Activated naive CD4-positive, alpha-beta T cell treated with anti-CD3 and anti-CD28 coated beads, Interleukin-2, amount 50 U/mL, for 72 hours (primary cell): ENCODE measurements around the gene HOGA1. TPM values are rescaled to one million over a fixed set of nuclear protein-coding genes. Genes with fewer than 3 reads are reported as not detected.
"Not testable (repeated sequence)": the region's sequence is repeated elsewhere in the genome, so short reads cannot be mapped to it uniquely, and the experiment has no call there.

ENCODE experiments used
- ATAC-seq, 2 donors: fragments of 150-1000 bp; cut with Tn5 transposase; 2 replicates each; pipeline ENCODE4 v1.10.0; 2021; ENCODE audit warnings: mild to moderate bottlenecking in 2 of 2, moderate library complexity in 2 of 2
- DNase-seq, 2 donors: peaks; one replicate each; pipeline ENCODE4 v3.0.0; 2021 to 2022; ENCODE audit warnings: low spot score in 2 of 2
- H3K27ac Mint-ChIP-seq, 2 donors: one replicate each; pipeline ENCODE4 v1.8.0; 2022; ENCODE audit warnings: mild to moderate bottlenecking in 2 of 2, mixed read lengths in 2 of 2
- H3K36me3 Mint-ChIP-seq, 2 donors: one replicate each; pipeline ENCODE4 v1.8.0; 2022; ENCODE audit warnings: mixed read lengths in 2 of 2
- H3K9me3 Mint-ChIP-seq, 2 donors: one replicate each; pipeline ENCODE4 v1.8.0; 2022; ENCODE audit warnings: mixed read lengths in 2 of 2
- total RNA-seq, 2 donors: library from RNA; stranded (reverse); gene quantifications; one replicate each; pipeline ENCODE4 v1.2.3, GENCODE V29; 2022

HOGA1 gene
- total RNA-seq, 2 donors from 2014 or later, result not detected

DNA sequence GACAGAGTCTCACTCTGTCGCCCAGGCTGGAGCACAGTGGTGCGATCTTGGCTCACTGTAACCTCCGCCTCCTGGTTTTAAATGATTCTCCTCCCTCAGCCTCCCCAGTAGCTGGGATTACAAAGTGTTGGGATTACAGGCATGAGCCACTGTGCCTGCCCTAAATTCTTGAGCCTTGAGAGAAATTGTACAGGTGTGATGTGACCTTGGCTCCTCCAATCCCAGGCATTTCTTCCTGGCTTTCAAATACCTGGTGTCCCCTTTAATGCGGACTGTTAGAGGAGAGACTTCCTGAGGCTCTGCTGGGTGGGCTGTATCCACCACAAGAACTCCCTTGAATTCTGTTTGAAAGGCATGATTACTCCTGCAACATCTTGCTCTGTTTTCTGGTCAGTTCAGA is 34.1 kb downstream of the HOGA1 start:
- ATAC-seq (no peak), DNase-seq (no peak)
- Mint-ChIP-seq H3K9me3 (no peaks in the 10 kb centered on the region), H3K36me3 (no peaks in the 10 kb centered on the region), H3K27ac (peak overlapping the region in 1 of 2 donors; percentile 75)

GRCh38 chr10:97618733-97619132 is 34.5 kb downstream of the HOGA1 start:
- no peak for ATAC-seq
- no peak overlapping the region for H3K27ac Mint-ChIP-seq

DNA sequence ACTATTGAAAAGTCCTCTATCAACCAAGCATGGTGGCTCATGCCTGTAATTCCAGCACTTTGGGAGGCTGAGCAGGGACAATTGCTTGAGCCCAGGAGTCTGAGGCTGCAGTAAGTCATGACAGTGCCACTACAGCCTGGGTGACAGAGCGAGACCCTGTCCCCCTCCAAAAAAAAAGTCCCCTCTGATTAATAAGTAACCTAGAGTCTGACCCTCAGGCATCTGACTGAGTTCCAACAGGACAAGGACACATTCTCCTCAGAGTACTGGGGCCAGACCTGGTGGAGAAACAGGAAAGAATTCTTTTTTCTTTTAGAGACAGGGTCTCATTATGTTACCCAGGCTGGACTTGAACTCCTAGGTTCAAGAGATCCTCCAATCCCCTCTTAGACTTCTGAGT is 39.1 kb downstream of the HOGA1 start:
- DNase-seq, result no peak
- H3K36me3 Mint-ChIP-seq, result no peaks in the 10 kb centered on the region
- no peak overlapping the region for H3K27ac Mint-ChIP-seq
- no peak for ATAC-seq
- H3K9me3 Mint-ChIP-seq, result no peaks in the 10 kb centered on the region

More at GRCh38 chr10:97618733-97619132, 34.5 kb downstream of the HOGA1 start:
- Mint-ChIP-seq H3K36me3 (no peaks in the 10 kb centered on the region), H3K9me3 (no peaks in the 10 kb centered on the region)
- DNase-seq, result no peak

DNA sequence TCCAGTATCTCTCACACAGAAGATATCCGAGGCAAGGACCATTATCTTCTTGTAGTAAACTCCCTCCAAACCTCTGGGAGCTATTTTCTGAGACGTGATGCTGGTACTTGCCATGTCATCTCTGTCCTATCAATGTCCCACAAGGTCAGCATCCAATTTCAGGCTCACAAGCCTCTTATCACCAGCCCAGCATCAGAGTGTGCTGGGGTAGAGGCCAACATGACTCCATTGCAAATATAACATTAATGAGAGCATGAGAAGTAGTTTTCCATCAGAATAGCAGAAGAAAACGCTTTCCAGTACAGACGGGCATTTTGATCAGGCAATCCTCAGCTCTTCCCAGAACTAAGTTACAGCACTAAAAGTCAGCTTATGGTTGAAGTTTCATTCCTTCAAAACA is 43.5 kb downstream of the HOGA1 start:
- no peak for DNase-seq
- no peak for ATAC-seq
- Mint-ChIP-seq H3K27ac (no peak overlapping the region), H3K36me3 (no peaks in the 10 kb centered on the region), H3K9me3 (no peaks in the 10 kb centered on the region)

GRCh38 chr10:97628228-97628627 is 44.0 kb downstream of the HOGA1 start:
- DNase-seq, result no peak
- no peak for ATAC-seq
- no peak overlapping the region for H3K27ac Mint-ChIP-seq

GRCh38 chr10:97629289-97629688 is 45.1 kb downstream of the HOGA1 start:
- no peak for ATAC-seq
- no peaks in the 10 kb centered on the region for H3K9me3 Mint-ChIP-seq

More at GRCh38 chr10:97628228-97628627, 44.0 kb downstream of the HOGA1 start:
- no peaks in the 10 kb centered on the region for H3K9me3 Mint-ChIP-seq
- H3K36me3 Mint-ChIP-seq, result peaks cover 3% of the 10 kb centered on the region in 2 donors

DNA sequence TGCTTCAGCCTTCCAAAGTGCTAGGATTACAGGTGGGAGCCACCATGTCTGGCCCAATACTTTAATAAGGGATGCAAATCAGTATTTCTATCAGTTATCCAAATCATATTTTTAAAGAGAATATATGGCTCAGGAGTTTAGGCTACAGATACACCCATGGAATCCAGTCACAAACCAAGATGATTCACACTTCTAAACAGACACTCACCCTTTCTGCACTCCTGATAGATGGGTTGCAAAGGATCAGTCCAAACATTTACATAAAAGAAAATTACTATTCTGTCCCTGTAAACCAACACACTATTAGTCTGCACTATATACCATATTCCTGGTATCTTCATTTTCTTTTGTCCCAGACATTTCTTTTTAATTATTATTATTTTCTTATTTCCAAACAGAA is 46.9 kb downstream of the HOGA1 start:
- Mint-ChIP-seq H3K27ac (no peak overlapping the region), H3K36me3 (peaks cover 6% of the 10 kb centered on the region in 2 donors), H3K9me3 (no peaks in the 10 kb centered on the region)
- DNase-seq (no peak), ATAC-seq (no peak)

More at GRCh38 chr10:97629289-97629688, 45.1 kb downstream of the HOGA1 start:
- Mint-ChIP-seq H3K36me3 (peaks cover 6% of the 10 kb centered on the region in 2 donors), H3K27ac (no peak overlapping the region)
- DNase-seq, result no peak

DNA sequence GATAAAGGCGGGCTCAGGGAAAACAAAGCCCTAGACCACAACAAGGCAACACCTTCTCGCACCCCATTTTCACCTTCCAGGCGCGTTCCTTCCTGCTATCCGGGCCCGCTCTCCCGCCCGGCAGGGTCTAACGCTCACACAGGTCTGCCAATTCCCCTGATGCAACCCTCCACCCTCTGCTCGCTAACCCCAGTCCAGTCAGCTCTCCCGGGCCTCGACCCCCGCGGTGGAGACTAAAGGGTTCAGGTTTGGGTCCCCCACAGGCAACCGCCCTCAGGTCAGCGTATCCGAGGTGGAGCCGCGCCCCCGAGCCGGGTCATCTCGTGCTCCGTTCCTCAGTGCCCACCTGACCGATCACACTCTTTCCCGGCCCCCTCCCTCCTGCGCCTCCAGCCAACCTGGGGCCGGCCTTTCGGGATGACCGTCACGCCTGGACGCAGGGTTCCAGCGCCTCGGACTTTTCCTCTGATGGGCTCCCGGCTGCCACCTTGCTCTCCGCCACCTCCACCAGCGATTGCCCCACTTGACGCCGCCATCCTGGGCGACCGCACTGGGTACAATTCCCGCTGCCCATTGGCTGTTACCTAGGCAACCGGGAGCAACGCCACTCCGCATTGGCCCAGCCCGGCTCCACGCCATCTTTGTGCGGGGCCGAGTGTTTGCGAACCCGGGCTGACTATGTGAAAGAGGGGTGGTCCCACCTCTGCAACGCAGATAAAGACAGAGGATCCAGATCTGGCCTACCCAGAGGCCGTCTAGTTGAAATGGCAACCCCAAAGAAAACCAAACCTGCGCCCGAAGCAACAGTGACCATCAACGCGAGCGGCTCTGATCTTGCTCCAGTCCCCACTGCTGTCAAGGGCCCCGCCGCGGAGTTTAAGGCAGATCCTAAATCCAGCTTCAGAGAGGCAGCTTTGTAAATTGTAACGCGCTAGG is 49.0 kb downstream of the HOGA1 start, which contains the start of gene MORN4:
Gene MORN4, minus strand, starts transcription at position 552 of the 936 bp plus-strand sequence. CDS start 13,847 bp downstream, outside the sequence.
- ATAC-seq, result peak; percentile 99

GRCh38 chr10:97633921-97634320 is 49.7 kb downstream of the HOGA1 start:
- peaks cover 6% of the 10 kb centered on the region in 2 donors for H3K36me3 Mint-ChIP-seq
- ATAC-seq, result peak; percentile 31 to 42
- no peaks in the 10 kb centered on the region for H3K9me3 Mint-ChIP-seq
- DNase-seq, result peak in 1 of 2 donors; percentile 14
- peak overlapping the region; percentile 87 to 96 for H3K27ac Mint-ChIP-seq

More for the DNA sequence above, 49.0 kb downstream of the HOGA1 start, which contains the start of gene MORN4:
- H3K36me3 Mint-ChIP-seq, result peaks cover 6% of the 10 kb centered on the region in 2 donors
- peak within 1 kb of the TSS; percentile 87 to 96 for H3K27ac Mint-ChIP-seq
- H3K9me3 Mint-ChIP-seq, result no peaks in the 10 kb centered on the region
- DNase-seq, result peak; percentile 89 to 95

GRCh38 chr10:97635577-97635976 is 51.4 kb downstream of the HOGA1 start:
- ATAC-seq (no peak), DNase-seq (no peak)
- H3K9me3 Mint-ChIP-seq, result no peaks in the 10 kb centered on the region
- peaks cover 6% of the 10 kb centered on the region in 2 donors for H3K36me3 Mint-ChIP-seq
- no peak overlapping the region for H3K27ac Mint-ChIP-seq

DNA sequence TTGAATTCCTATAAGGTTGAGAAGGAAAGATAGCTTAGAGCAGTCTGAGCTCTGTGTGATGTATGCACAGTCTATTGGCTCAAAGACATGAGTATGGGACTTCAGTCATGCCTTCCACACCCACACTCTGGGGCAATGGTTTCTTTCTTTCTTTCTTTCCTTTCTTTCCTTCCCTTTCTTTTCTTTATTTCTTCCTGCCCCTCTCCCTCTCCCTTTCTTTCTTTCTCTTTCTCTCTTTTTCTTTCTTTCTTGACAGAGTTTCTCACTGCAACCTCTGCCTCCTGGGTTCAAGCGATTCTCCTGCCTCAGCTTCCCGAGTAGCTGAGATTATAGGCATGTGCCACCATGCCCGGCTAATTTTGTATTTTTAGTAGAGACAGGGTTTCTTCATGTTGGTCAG is 54.9 kb downstream of the HOGA1 start:
- not testable (repeated sequence) for H3K27ac Mint-ChIP-seq, DNase-seq, H3K9me3 Mint-ChIP-seq, H3K36me3 Mint-ChIP-seq, ATAC-seq

- DNase-seq (peak; percentile 99), ATAC-seq (peak; percentile 98)
- Mint-ChIP-seq H3K27ac (peak within 1 kb of the TSS; percentile 85 to 94), H3K9me3 (no peaks in the 10 kb centered on the region), H3K36me3 (peaks cover 0 to 5% of the 10 kb centered on the region in 2 donors)
These were observed 56.1 kb downstream of the HOGA1 start, which contains the start of gene PI4K2A for GRCh38 chr10:97640174-97640867. PI4K2A (plus strand) TSS chr10:97640671; CDS start chr10:97640743, 72 bp downstream.

- ATAC-seq (peak; percentile 1 to 2), DNase-seq (peak in 1 of 2 donors; percentile 57)
- Mint-ChIP-seq H3K9me3 (no peaks in the 10 kb centered on the region), H3K36me3 (peaks cover 0 to 5% of the 10 kb centered on the region in 2 donors), H3K27ac (peak overlapping the region; percentile 85 to 94)
These were observed 57.0 kb downstream of the HOGA1 start for GRCh38 chr10:97640868-97641811.

DNA sequence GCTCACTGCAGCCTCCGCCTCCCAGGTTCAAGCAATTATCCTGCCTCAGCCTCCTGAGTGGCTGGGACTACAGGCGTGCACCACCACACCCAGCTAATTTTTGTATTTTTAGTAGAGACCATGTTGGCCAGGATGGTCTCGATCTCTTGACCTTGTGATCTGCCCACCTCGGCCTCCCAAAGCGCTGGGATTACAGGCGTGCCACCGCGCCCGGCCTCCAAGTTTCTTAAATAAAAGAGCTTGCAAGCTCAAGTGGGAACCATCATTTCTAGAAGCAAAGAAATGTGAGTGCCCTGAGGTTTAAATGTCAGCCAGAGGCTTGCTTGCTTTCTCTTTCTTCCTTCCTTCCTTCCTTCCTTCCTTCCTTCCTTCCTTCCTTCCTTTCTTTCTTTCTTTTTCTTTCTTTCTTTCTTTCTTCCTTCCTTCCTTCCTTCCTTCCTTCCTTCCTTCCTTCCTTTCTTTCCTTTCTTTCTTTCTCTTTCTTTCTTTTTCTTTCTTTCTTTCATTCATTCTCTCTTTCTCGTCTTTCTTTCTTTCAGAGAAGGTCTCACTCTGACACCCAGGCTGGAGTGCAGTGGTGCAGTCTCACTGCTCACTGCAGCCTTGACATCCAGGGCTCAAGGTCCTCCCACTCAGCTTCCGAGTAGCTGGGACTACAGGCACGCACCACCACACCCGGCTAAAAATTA is 58.4 kb downstream of the HOGA1 start:
- peak overlapping the region in 1 of 2 donors; percentile 94 for H3K27ac Mint-ChIP-seq
- H3K36me3 Mint-ChIP-seq, DNase-seq, ATAC-seq, H3K9me3 Mint-ChIP-seq: not testable (repeated sequence)

GRCh38 chr10:97643441-97643985 is 59.3 kb downstream of the HOGA1 start:
- ATAC-seq, result no peak
- H3K27ac Mint-ChIP-seq, result peak overlapping the region in 1 of 2 donors; percentile 49

More at GRCh38 chr10:97643441-97643985, 59.3 kb downstream of the HOGA1 start:
- Mint-ChIP-seq H3K9me3 (no peaks in the 10 kb centered on the region), H3K36me3 (peaks cover 0 to 5% of the 10 kb centered on the region in 2 donors)
- DNase-seq, result no peak
